ENCODE measurements around the gene RFPL4AL1.

RFPL4AL1 gene

DNA sequence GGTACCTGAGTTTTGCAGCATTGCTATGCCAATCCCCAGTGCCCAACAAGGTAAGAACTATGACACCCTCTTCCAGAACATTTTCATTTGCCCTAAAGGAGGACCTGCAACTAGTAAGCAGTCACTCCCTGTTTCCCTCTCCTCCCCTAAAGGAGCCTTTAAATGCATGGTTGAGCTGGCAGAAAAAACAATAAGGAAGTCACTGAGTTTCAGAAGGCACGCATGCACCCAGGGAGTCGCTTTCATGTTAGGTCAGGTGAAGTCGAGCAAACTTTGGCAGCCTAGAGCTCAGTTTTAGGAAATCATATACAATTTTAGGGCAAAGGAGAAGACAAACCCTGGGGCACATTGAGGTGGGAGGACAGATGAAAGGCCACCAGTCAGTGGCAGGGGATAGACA lies 51.1 kb downstream of the RFPL4AL1 start:
- WGBS, 2 experiments (ENCODE audit: insufficient coverage in 2 of 2) = 39 to 66% methylated on average over 3 of the region's 3 CpGs
- Histone ChIP-seq H3K36me3 (ENCODE audit: control insufficient read depth, insufficient read depth, low read length) (no peaks in the 10 kb centered on the region), H3K27ac (ENCODE audit: low read depth, low read length, severe bottlenecking) (no peak overlapping the region), H3K4me1 (ENCODE audit: control insufficient read depth, insufficient read depth, low read length, poor library complexity, severe bottlenecking) (no peaks in the 10 kb centered on the region), H3K4me3 (ENCODE audit: extremely low read depth, insufficient read depth, low read length, poor library complexity, severe bottlenecking) (no peak overlapping the region), H3K9me3 (ENCODE audit: control insufficient read depth, low read length) (peaks cover 50% of the 10 kb centered on the region)

Measured in mesodermal cell (in vitro differentiated cells).